K562 (cell line): Measurements from ENCODE around the gene USP20. TPM values are rescaled to one million over a fixed set of nuclear protein-coding genes. Genes with fewer than 3 reads are reported as not detected.

Source experiments
- ADNP ChIP-seq: fragments of 200-800 bp; sonication (Bioruptor generic); IDR thresholded peaks from 2 replicates; pipeline ENCODE4 v1.6.1; 2016; ENCODE audit warnings: missing genetic modification characterization, missing compliant biosample characterization
- BRF2 ChIP-seq: IDR thresholded peaks from 3 replicates; pipeline ENCODE4 v1.6.1; 2011; ENCODE audit warnings: borderline replicate concordance, mild to moderate bottlenecking; ENCODE audit not compliant: insufficient read length, insufficient read depth
- CBFA2T2 ChIP-seq: fragments of 450-650 bp; conservative IDR thresholded peaks from 2 replicates; pipeline ENCODE4 v1.6.1; 2017; ENCODE audit warnings: mild to moderate bottlenecking
- EP300 ChIP-seq: IDR thresholded peaks from 2 replicates; pipeline ENCODE4 v1.6.1; 2012; ENCODE audit warnings: low read length, improper control_type of control experiment
- ILF3 ChIP-seq: fragments of 450-650 bp; IDR thresholded peaks from 2 replicates; pipeline ENCODE4 v1.6.1; 2018; ENCODE audit warnings: antibody characterized with exemption, mild to moderate bottlenecking, moderate library complexity, borderline replicate concordance
- PCBP2 ChIP-seq: fragments of 200-400 bp; formaldehyde crosslinking; IDR thresholded peaks from 2 replicates; pipeline ENCODE4 v1.6.1; 2018; ENCODE audit warnings: low read length, low read depth, mild to moderate bottlenecking, moderate library complexity; ENCODE audit not compliant: poor library complexity, severe bottlenecking
- SRSF7 ChIP-seq: fragments of 200-400 bp; formaldehyde crosslinking; optimal IDR thresholded peaks from 2 replicates; pipeline ENCODE3; 2017; ENCODE audit warnings: mild to moderate bottlenecking, low read depth, low read length
- TFAM ChIP-seq: fragments of 250-450 bp; sonication (Bioruptor Pico); conservative IDR thresholded peaks from 2 replicates; pipeline ENCODE4 v1.5.0; 2021; ENCODE audit warnings: mild to moderate bottlenecking, moderate library complexity
- TRIM28 ChIP-seq: fragments of 450-650 bp; IDR thresholded peaks from 2 replicates; pipeline ENCODE4 v1.6.1; 2017
- ZC3H4 ChIP-seq: sonication (generic); formaldehyde crosslinking; IDR thresholded peaks from 2 replicates; pipeline ENCODE4 v1.9.0; 2021; ENCODE audit warnings: missing genetic modification reagents, borderline replicate concordance
- ZNF282 ChIP-seq: sonication (generic); formaldehyde crosslinking; IDR thresholded peaks from 2 replicates; pipeline ENCODE4 v1.8.1; 2023; ENCODE audit warnings: missing genetic modification reagents
- ZNF609 ChIP-seq: sonication (generic); formaldehyde crosslinking; IDR thresholded peaks from 2 replicates; pipeline ENCODE4 v1.8.1; 2023; ENCODE audit warnings: missing genetic modification reagents, mild to moderate bottlenecking, borderline replicate concordance
- polyA plus RNA-seq, 8 experiments: library from polyadenylated mRNA; depleted of rRNA in 4 of 8; stranded (reverse) in 5 of 8; unstranded in 3 of 8; fragments of >200 nt; fragmentation: Nextera tagmentation in 2 of 8; fragmentation: Illumina TruSeq in 1 of 8; extraction: Ambion mirVana in 2 of 8; extraction: Trizol in 1 of 8; gene quantifications; 2 replicates each; pipeline versions ENCODE4 v1.2.1 to v1.2.3, GENCODE V29; 2011 to 2014; ENCODE audit warnings: inconsistent platforms in 1 of 8, missing spikeins in 1 of 8
- total RNA-seq, 7 experiments: library from RNA; depleted of rRNA in 6 of 7; stranded (reverse); fragments of >200 nt in 6 of 7; fragmentation: Illumina TruSeq in 2 of 7; extraction: Trizol in 2 of 7; gene quantifications; 2 replicates each; pipeline versions ENCODE4 v1.2.1 to v1.2.3, GENCODE V29; 2011 to 2021; ENCODE audit warnings: low replicate concordance in 1 of 7

Gene USP20
- total and polyA plus RNA-seq, 9 of the 15 experiments (the other 6 are each of a cell fraction or from before 2014, with no cell fraction given): 1.9 to 136 (median 49.1) TPM

GRCh38 chr9:129835128-129835859, at the start of gene USP20, which contains the start of gene C9orf78 (continued):
- TF ChIP-seq ZNF609 (0 out of 2 replicates have a peak, but pooled peaks have one; percentile 20), SRSF7 (no peak), PCBP2 (no peak), ZNF282 (CRISPR knock-in tag) (no peak), ZC3H4 (no peak), CBFA2T2 (no peak), ILF3 (no peak), TRIM28 (no peak), EP300 (peak; percentile 21; the same call in 1 of the 2 replicates), ADNP (tag) (no peak), TFAM (CRISPR knock-in tag) (no peak), BRF2 (no peak)
